ENCODE results near the gene PLXDC2.

- TF ChIP-seq CTCF (IDR thresholded peaks at IDR 0.05; ENCODE audit: borderline replicate concordance, extremely low read depth, low read length, poor library complexity, severe bottlenecking) = no peak
- TF ChIP-seq EZH2 (IDR thresholded peaks at IDR 0.05; ENCODE audit: borderline replicate concordance, low read depth, low read length, severe bottlenecking) = no peak
Observed at GRCh38 chr10:20265146-20265545, 448.9 kb downstream of the PLXDC2 start.

All from DND-41 (cell line).